K562 (cell line): Measurements from ENCODE around the gene FTO. TPM values are rescaled to one million over a fixed set of nuclear protein-coding genes. Genes with fewer than 3 reads are reported as not detected.

Experiments used
- ATAC-seq: fragments of 200-7000 bp; cut with Tn5 transposase; 3 replicates; pipeline ENCODE4 v1.9.1; 2020; ENCODE audit warnings: moderate library complexity
- BruUV-seq: library from RNA; stranded (reverse); fragments of 400-500 nt; replicated peaks from 2 replicates; lab custom pipeline; 2021; lab: Mats Ljungman, UMichigan
- CTCF ChIA-PET: fragments of 300-600 bp; formaldehyde crosslinking; extraction: SDS; loops from one replicate; lab custom pipeline; 2021; ENCODE audit warnings: low intra/inter-chr PET ratio; lab: Yijun Ruan, JAX
- POLR2A ChIA-PET: fragments of 300-600, 350-650 bp; sonication (Branson Sonifier 250); formaldehyde crosslinking; extraction: SDS; loops from one replicate; lab custom pipeline; 2021; ENCODE audit warnings: antibody characterized with exemption, inconsistent platforms; lab: Yijun Ruan, JAX
- DNase-seq, 4 experiments: peaks; one replicate each; pipeline versions ENCODE4 v3.0.0 to v3.0.0-alpha.2; 2011 to 2018; ENCODE audit warnings: low spot score in 3 of 4, mixed read lengths in 3 of 4; ENCODE audit errors: extremely low read depth in 1 of 4
- FAIRE-seq: peaks from 2 replicates; lab custom pipeline; 2011; peaks lifted over from hg19 to GRCh38; lab: Jason Lieb, UNC
- H2AFZ ChIP-seq: 2 replicates; pipeline ENCODE4 v1.6.0; 2011; ENCODE audit warnings: low read depth, low read length, control low read depth, inconsistent platforms
- H3K27ac ChIP-seq: fragments of 200-600 bp; 3 replicates; pipeline ENCODE4 v1.8.0; 2011; ENCODE audit warnings: low read depth, mild to moderate bottlenecking, control low read depth, inconsistent platforms, low read length, moderate library complexity, mixed read lengths; ENCODE audit errors: extremely low read depth
- H3K27me3 ChIP-seq, 2 experiments: fragments of 300-600 bp in 1 of 2; 2 replicates in 1 of 2; 3 replicates in 1 of 2; pipeline versions ENCODE4 v1.6.0 to v1.8.0; 2011; ENCODE audit warnings: inconsistent platforms in 2 of 2, low read length in 2 of 2, mild to moderate bottlenecking in 1 of 2, mixed read lengths in 1 of 2, moderate library complexity in 1 of 2; ENCODE audit not compliant: control insufficient read depth in 2 of 2, insufficient read depth in 2 of 2
- H3K36me3 ChIP-seq: fragments of 300-600 bp; 3 replicates; pipeline ENCODE4 v1.8.0; 2011; ENCODE audit warnings: mild to moderate bottlenecking, low read length, inconsistent platforms; ENCODE audit not compliant: control insufficient read depth, insufficient read depth
- H3K4me1 ChIP-seq, 2 experiments: fragments of 200-600 bp in 1 of 2; replicated peaks in 1 of 2; 2 replicates in 1 of 2; 3 replicates in 1 of 2; pipeline versions ENCODE4 v1.5.1 to v1.8.0; 2011; ENCODE audit warnings: inconsistent platforms in 2 of 2, low read length in 2 of 2, mild to moderate bottlenecking in 1 of 2, mixed read lengths in 1 of 2, moderate library complexity in 1 of 2; ENCODE audit not compliant: control insufficient read depth in 2 of 2, insufficient read depth in 2 of 2
- H3K4me2 ChIP-seq: 2 replicates; pipeline ENCODE4 v1.6.1; 2011; ENCODE audit warnings: low read length, control low read depth, inconsistent platforms, mixed read lengths; ENCODE audit not compliant: insufficient read depth
- H3K4me3 ChIP-seq: fragments of 200-600 bp; sonication (generic), shearing (Covaris generic); 2 replicates; pipeline ENCODE4 v1.5.1; 2016; ENCODE audit warnings: control low read depth, inconsistent platforms
- H3K79me2 ChIP-seq: fragments of 200-600 bp; 3 replicates; pipeline ENCODE4 v1.8.0; 2011; ENCODE audit warnings: low read length, inconsistent platforms; ENCODE audit not compliant: control insufficient read depth, insufficient read depth
- H3K9ac ChIP-seq, 2 experiments: 2 replicates each; pipeline versions ENCODE4 v1.6.0 to v1.6.1; 2011; ENCODE audit warnings: low read depth in 2 of 2, low read length in 2 of 2, control low read depth in 1 of 2, inconsistent platforms in 1 of 2, mild to moderate bottlenecking in 1 of 2, mixed read lengths in 1 of 2; ENCODE audit not compliant: insufficient read depth in 1 of 2
- H3K9me1 ChIP-seq: one replicate; pipeline ENCODE4 v1.6.0; 2011; ENCODE audit warnings: inconsistent platforms, mild to moderate bottlenecking, low read length, moderate library complexity; ENCODE audit not compliant: control insufficient read depth, insufficient read depth
- H3K9me3 ChIP-seq: replicated peaks from 2 replicates; pipeline ENCODE4 v1.5.1; 2011; ENCODE audit warnings: low read depth, low read length, inconsistent platforms; ENCODE audit not compliant: control insufficient read depth, insufficient read depth
- H4K20me1 ChIP-seq: replicated peaks from 2 replicates; pipeline ENCODE4 v1.6.1; 2011; ENCODE audit warnings: low read length, inconsistent platforms, mixed read lengths; ENCODE audit not compliant: control insufficient read depth, insufficient read depth
- BHLHE40 ChIP-seq: IDR thresholded peaks from 2 replicates; pipeline ENCODE4 v1.6.1; 2011; ENCODE audit warnings: low read length, improper control_type of control experiment
- CHD2 ChIP-seq: IDR thresholded peaks from 2 replicates; pipeline ENCODE4 v1.6.1; 2011; ENCODE audit warnings: low read depth, low read length
- FIP1L1 ChIP-seq: fragments of 200-400 bp; formaldehyde crosslinking; IDR thresholded peaks from 2 replicates; pipeline ENCODE4 v1.6.1; 2018; ENCODE audit warnings: mild to moderate bottlenecking, low read depth, low read length; ENCODE audit not compliant: poor library complexity, severe bottlenecking
- HOXB6 ChIP-seq: fragments of 250-450 bp; sonication (Bioruptor Pico); IDR thresholded peaks from 2 replicates; pipeline ENCODE4 v1.5.1; 2022; ENCODE audit warnings: mild to moderate bottlenecking, borderline replicate concordance
- IRF9 ChIP-seq: fragments of 450-650 bp; IDR thresholded peaks from 2 replicates; pipeline ENCODE4 v1.6.1; 2016; ENCODE audit warnings: missing biosample characterization, missing genetic modification characterization
- SRSF9 ChIP-seq: fragments of 200-400 bp; formaldehyde crosslinking; IDR thresholded peaks from 2 replicates; pipeline ENCODE4 v1.6.1; 2017; ENCODE audit warnings: low read depth, low read length, borderline replicate concordance
- ZBED1 ChIP-seq: IDR thresholded peaks from 2 replicates; pipeline ENCODE4 v1.6.1; 2014
- in situ Hi-C: fragments of 300-500 bp; cut with MboI; formaldehyde crosslinking; loops from 4 replicates; pipeline ENCODE4 v1.15.0; 2018; ENCODE audit warnings: inconsistent platforms, mixed read lengths
- intact Hi-C: fragments of 100-400 bp; cut with micrococcal nuclease; formaldehyde crosslinking; loops from 2 replicates; pipeline ENCODE4 v1.14.2; 2022
- polyA plus RNA-seq, 8 experiments: library from polyadenylated mRNA; depleted of rRNA in 4 of 8; stranded (reverse) in 5 of 8; unstranded in 3 of 8; fragments of >200 nt; fragmentation: Nextera tagmentation in 2 of 8; fragmentation: Illumina TruSeq in 1 of 8; extraction: Ambion mirVana in 2 of 8; extraction: Trizol in 1 of 8; gene quantifications; 2 replicates each; pipeline versions ENCODE4 v1.2.1 to v1.2.3, GENCODE V29; 2011 to 2014; ENCODE audit warnings: inconsistent platforms in 1 of 8, missing spikeins in 1 of 8
- total RNA-seq, 7 experiments: library from RNA; depleted of rRNA in 6 of 7; stranded (reverse); fragments of >200 nt in 6 of 7; fragmentation: Illumina TruSeq in 2 of 7; extraction: Trizol in 2 of 7; gene quantifications; 2 replicates each; pipeline versions ENCODE4 v1.2.1 to v1.2.3, GENCODE V29; 2011 to 2021; ENCODE audit warnings: low replicate concordance in 1 of 7

Gene FTO
- total and polyA plus RNA-seq, 9 of the 15 experiments (the other 6 are each of a cell fraction or from before 2014, with no cell fraction given), result 11.3 to 27.7 (median 25.5) TPM

- H3K4me1 ChIP-seq, result no peaks in the 10 kb centered on the region; a peak in 1 of 5 replicates
- no peaks in the 10 kb centered on the region for H3K79me2 ChIP-seq
- no peaks in the 10 kb centered on the region for H3K9me1 ChIP-seq
- no peak overlapping the region for H3K4me2 ChIP-seq
- TF ChIP-seq CHD2 (no peak), BHLHE40 (no peak), HOXB6 (CRISPR knock-in tag) (no peak), ZBED1 (no peak), IRF9 (tag) (no peak), FIP1L1 (no peak), SRSF9 (no peak)
- TF ChIP-seq, all 486 proteins: peak for 0
- ATAC-seq (no peak), DNase-seq (no peak), FAIRE-seq (no peak)
- no peaks in the 10 kb centered on the region for H4K20me1 ChIP-seq
- H3K9me3 ChIP-seq, result no peaks in the 10 kb centered on the region
- intact Hi-C loops (no loop called here), in situ Hi-C loops (no loop called here)
- no peaks in the 10 kb centered on the region for H3K27me3 ChIP-seq
- no TSS peak for BruUV-seq
- H3K27ac ChIP-seq, result no peak overlapping the region
- ChIA-PET CTCF (no interaction called here), POLR2A (no interaction called here)
- H3K4me3 ChIP-seq, result no peak overlapping the region
- no peak overlapping the region for H2AFZ ChIP-seq
- no peak overlapping the region for H3K9ac ChIP-seq
- no peaks in the 10 kb centered on the region for H3K36me3 ChIP-seq
These were observed 31.5 kb upstream of the FTO start for GRCh38 chr16:53672461-53672860.
